ENCODE data around the gene SCGB1D2. TPM values are rescaled to one million over a fixed set of nuclear protein-coding genes. Genes with fewer than 3 reads are reported as not detected.
"Not testable (repeated sequence)": the region's sequence is repeated elsewhere in the genome, so short reads cannot be mapped to it uniquely, and the experiment has no call there.

Gene SCGB1D2, protein sequence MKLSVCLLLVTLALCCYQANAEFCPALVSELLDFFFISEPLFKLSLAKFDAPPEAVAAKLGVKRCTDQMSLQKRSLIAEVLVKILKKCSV
- total RNA-seq = not detected

GRCh38 chr11:62242021-62242420, at the start of gene SCGB1D2:
TSS of gene SCGB1D2 (plus strand) at chr11:62242239. CDS start at chr11:62242308, 69 bp downstream.
- no peak for DNase-seq (ENCODE audit: low spot score in 2 of 2)
- FAIRE-seq = no peak

DNA sequence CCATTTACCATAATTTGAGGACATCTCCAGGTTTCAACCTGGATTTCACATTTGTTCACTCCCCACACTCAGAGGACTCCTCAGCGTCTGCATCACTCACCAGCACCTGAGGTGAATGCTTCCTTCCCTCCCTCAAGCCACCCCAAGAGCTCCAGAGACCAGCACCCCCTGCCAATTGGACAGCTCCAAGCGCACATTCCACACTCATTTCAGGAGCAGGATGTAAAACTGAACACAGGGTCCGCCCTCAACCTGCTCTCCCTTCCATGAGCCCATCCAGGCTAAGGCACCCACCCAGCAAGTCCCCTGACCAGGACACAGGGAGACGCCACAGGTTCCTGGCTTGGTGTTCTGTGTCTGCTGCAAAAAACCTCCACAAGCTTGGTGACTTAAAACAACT, 48.1 kb upstream of the SCGB1D2 start:
- FAIRE-seq = no peak

DNA sequence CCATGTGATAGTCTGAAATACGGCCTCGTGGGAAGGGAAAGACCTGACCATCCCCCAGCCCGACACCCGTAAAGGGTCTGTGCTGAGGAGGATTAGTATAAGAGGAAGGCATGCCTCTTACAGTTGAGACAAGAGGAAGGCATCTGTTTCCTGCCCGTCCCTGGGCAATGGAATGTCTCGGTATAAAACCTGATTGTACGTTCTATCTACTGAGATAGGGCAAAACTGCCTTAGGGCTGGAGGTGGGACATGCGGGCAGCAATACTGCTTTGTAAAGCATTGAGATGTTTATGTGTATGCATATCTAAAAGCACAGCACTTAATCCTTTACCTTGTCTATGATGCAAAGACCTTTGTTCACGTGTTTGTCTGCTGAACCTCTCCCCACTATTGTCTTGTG, 47.0 kb upstream of the SCGB1D2 start:
- not testable (repeated sequence) for FAIRE-seq; DNase-seq (ENCODE audit: low spot score in 2 of 2)

More for the DNA sequence above, 48.1 kb upstream of the SCGB1D2 start:
- no peak for DNase-seq (ENCODE audit: low spot score in 2 of 2)

- no peak for FAIRE-seq
- no peak for DNase-seq (ENCODE audit: low spot score in 2 of 2)
These were observed 46.1 kb upstream of the SCGB1D2 start for GRCh38 chr11:62195945-62196344.

GRCh38 chr11:62197400-62197799, 44.6 kb upstream of the SCGB1D2 start:
- not testable (repeated sequence) for FAIRE-seq; DNase-seq (ENCODE audit: low spot score in 2 of 2)

DNA sequence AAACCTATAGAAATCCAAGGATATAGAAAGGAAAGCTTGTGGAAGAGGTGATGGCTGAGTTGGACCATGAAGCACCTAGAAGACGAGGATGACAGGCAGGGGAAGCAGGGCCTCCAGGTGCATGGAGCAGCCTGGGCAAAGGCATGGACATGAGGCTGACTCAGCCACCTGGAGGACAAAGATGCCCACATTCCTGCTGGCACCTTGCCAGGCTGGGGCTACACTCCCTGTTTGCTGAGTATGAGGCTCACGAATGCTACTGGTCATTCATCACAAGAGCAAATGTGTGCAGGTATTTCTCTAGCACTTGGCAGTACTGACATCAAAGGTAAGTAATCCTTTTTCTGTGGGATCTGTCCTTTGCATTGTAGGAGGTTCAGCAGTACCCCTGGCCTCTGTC, 40.7 kb upstream of the SCGB1D2 start:
- DNase-seq (ENCODE audit: low spot score in 2 of 2) (no peak), FAIRE-seq (no peak)

DNA sequence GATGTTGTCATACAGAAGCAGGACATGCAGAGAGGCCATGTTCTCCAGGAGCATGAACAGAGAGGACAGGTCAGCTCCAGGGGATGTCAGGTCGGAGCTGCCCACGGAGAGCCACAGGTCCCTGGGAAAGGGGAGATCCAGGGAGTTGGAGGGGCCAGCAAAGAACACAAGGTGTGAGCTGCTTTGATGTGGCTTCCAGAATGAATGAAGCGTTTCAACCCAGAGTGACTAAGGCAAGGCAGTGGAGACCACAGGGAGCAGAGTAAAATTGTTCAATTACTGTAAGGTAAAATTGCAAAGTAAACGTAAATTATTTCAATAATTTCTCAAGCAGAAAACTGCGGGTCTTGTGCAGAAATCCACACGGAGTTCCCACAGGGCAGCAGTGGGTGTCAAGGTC, 39.1 kb upstream of the SCGB1D2 start:
- DNase-seq (ENCODE audit: low spot score in 2 of 2) = no peak
- FAIRE-seq = no peak

GRCh38 chr11:62204430-62204829, 37.6 kb upstream of the SCGB1D2 start:
- no peak for FAIRE-seq
- no peak for DNase-seq (ENCODE audit: low spot score in 2 of 2)

DNA sequence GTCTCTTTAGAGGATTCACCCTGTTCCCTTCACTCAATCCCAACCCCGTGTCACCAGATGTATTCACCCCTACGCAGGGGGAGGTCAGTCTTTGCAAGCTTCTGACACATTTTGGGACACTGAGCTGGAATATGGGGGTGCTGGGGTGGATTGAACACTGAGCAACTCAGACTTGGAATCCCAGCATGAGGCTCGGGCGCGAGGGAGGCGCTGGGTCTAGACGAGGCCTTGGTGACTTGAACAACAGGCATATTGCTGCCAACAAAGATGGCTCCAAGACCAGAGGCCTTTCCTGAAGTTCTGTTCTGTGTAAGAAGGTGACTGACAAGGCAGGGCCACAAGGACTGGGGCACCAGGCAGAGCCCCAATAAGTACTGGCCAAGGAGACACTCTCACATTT, 36.6 kb upstream of the SCGB1D2 start:
- FAIRE-seq (no peak), DNase-seq (ENCODE audit: low spot score in 2 of 2) (no peak)

DNA sequence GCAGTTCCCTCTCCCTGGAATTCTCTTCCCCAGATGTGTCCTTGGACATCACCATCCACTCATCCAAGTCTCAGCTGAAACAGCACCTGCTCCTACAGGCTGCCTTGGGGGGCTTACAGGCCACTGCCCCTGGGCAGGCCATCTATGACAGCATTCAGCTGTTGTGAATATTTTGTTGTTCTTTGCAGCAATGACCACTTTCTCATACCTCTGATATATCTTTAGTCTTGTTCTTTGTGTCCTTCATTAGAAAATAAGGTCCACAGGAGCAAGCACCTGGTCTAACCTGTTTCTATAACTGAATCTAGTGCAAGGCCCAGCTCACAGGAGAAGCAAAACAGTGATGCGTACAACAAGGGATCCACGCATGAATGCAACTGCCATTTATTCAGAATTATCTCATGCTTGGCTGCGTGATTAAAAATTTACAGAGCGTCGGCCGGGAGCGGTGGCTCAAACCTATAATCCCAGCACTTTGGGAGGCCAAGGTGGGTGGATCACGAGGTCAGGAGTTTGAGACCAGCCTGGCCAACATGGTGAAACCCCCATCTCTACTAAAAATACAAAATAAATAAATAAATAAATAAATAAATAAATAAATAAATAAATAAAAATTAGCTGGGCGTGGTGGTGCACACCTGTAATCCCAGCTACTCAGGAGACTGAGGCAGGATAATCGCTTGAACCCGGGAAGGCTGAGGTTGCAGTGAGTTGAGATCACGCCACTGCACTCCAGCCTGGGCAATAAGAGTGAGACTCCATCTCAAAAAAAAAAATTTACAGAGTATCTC, 35.6 kb upstream of the SCGB1D2 start:
- not testable (repeated sequence) for FAIRE-seq

GRCh38 chr11:62208785-62209144, 33.3 kb upstream of the SCGB1D2 start:
- DNase-seq (ENCODE audit: low spot score in 2 of 2) (no peak), FAIRE-seq (no peak)

More for the DNA sequence above, 35.6 kb upstream of the SCGB1D2 start:
- DNase-seq (ENCODE audit: low spot score in 2 of 2) = not testable (repeated sequence)

- DNase-seq (ENCODE audit: low spot score in 2 of 2) = no peak
These were observed 24.8 kb upstream of the SCGB1D2 start for GRCh38 chr11:62217191-62217748.

DNA sequence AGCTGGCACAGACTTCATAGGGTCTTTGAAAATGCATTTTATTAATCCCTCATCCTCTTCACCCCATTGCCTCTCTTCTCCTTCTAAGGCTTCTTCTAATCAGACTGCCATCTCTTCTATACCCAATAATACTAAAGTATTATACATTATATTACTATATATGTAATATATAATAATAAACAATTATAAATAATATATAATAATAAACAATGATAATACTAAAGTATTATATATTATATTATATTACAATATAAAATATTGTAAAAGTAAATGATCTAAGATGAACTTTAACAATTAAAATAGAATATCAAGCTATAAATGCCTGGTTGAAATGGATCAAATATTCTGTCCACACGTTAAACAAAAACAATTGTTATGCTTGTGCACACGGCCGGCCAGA, 20.5 kb upstream of the SCGB1D2 start:
- FAIRE-seq = peak; percentile 74

More at GRCh38 chr11:62217191-62217748, 24.8 kb upstream of the SCGB1D2 start:
- no peak for FAIRE-seq

GRCh38 chr11:62223095-62223494, 18.9 kb upstream of the SCGB1D2 start:
- no peak for DNase-seq (ENCODE audit: low spot score in 2 of 2)
- FAIRE-seq = no peak

More for the DNA sequence above, 20.5 kb upstream of the SCGB1D2 start:
- no peak for DNase-seq (ENCODE audit: low spot score in 2 of 2)

DNA sequence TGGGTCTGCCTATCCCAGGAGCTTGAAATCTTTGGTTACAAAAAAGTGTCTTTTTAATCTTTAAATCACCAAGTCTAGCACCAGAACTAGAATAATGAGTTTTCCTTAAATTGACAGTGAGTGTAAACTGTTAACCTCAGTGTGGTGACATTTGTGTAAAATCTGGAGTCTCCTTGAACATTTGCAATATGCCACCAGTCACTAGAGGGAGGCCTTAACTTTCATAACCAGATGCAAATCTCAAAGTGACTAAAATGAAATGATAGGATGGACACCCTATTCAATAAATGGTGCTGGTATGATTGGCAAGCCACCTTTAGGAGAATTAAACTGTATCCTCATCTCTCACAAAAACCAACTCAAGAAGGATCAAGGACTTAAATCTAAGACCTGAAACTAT, 8.3 kb upstream of the SCGB1D2 start:
- no peak for DNase-seq (ENCODE audit: low spot score in 2 of 2)
- no peak for FAIRE-seq

DNA sequence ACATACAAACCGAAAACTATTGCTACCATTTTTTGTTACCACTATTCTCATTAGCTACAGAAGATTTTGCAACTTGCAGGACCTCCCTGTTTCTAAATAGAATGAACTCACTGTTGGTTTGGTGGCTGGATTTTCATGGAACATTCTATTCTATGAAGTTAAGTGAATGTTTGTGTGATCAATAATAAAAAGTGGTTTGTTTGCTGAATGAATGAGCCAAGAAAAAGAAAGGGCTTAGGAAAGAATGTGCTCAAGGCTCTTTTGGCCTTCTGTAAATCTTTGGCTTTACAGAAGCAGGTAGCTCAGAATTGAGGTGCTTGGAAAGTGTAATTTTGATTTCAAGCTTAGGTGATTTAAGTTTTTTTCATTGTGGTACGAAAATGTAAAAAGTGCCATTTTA, 5.9 kb upstream of the SCGB1D2 start:
- no peak for DNase-seq (ENCODE audit: low spot score in 2 of 2)
- FAIRE-seq = no peak

DNA sequence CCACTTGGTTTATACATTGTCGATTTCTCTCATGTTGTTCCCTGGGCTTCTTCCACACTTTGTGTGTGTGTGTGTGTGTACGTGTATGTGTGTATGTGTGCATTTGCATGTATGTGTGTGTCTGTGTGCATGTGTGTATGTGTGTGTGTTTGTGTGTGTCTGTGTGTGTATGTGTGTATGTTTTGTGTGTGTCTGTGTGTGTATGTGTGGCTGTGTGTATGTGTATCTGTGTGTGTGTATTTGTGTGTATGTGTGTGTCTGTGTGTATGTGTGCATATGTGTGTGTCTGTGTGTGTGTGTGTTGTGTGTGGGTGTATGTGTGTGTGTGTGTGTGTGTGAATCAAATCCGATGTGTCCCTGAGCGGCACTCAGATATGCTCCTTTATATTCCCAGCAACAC, 4.5 kb upstream of the SCGB1D2 start:
- FAIRE-seq (no peak), DNase-seq (ENCODE audit: low spot score in 2 of 2) (no peak)

- no peak for DNase-seq (ENCODE audit: low spot score in 2 of 2)
- no peak for FAIRE-seq
These were observed 3.9 kb upstream of the SCGB1D2 start for GRCh38 chr11:62238151-62238550.

DNA sequence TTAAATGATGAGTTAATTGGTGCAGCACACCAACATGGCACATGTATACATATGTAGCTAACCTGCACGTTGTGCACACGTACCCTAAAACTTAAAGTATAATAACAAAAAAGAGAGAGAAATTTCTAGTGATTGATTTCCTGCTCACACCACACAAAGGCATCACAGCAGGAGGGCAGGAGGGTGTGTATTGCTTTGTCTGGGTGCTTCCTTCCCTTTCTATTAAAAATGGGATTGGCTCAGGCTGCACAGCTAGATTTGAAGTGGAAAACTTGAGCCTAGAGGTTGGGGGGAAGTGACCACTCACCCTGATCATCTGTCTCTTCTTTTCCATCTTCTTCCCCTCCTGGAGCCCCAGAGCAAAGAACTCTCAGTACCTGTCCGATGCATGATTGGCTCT, 944 bp upstream of the SCGB1D2 start:
- FAIRE-seq = no peak
- no peak for DNase-seq (ENCODE audit: low spot score in 2 of 2)

- FAIRE-seq (no peak), DNase-seq (ENCODE audit: low spot score in 2 of 2) (no peak)
These were observed 3.3 kb downstream of the SCGB1D2 start for GRCh38 chr11:62245271-62245753.

GRCh38 chr11:62251698-62252097, 9.7 kb downstream of the SCGB1D2 start:
- DNase-seq (ENCODE audit: low spot score in 2 of 2) (no peak), FAIRE-seq (no peak)
